Left colon (tissue), 2 donors: ENCODE data around the gene DGKH. TPM values are rescaled to one million over a fixed set of nuclear protein-coding genes. Genes with fewer than 3 reads are reported as not detected.
A peak's percentile ranks its signal among the peaks of the same experiment; 100 is the strongest.

ENCODE experiments used
- ATAC-seq: fragments of 200-7000 bp; cut with Tn5 transposase; one replicate; pipeline ENCODE4 v1.9.1; 2020; ENCODE audit warnings: mild to moderate bottlenecking, moderate library complexity
- DNase-seq, 2 donors: peaks; one replicate each; pipeline ENCODE4 v3.0.0-alpha.2; 2020
- intact Hi-C, 2 donors: fragments of 100-400 bp; cut with DNase I in 1 of 2; cut with micrococcal nuclease in 1 of 2; formaldehyde crosslinking; loops; one replicate each; pipeline versions ENCODE4 v1.11.2 to v1.14.0; 2022; cut with DNase I, micrococcal nuclease
- total RNA-seq, 2 donors: library from RNA; stranded (reverse); fragmentation: NEBNext Ultra II Directional; extraction: Animal tissue kit (Norgen Biotek cat#: 25700); gene quantifications; one replicate each; pipeline ENCODE4 v1.2.1, GENCODE V29; 2021
- donor health status: DM: no; HTN: no; CAD: no.
- donor health status: DM: yes; HTN: yes; CAD: no.

Gene DGKH
- total RNA-seq, 2 donors from 2014 or later, result 16.8 to 22.3 TPM

DNA sequence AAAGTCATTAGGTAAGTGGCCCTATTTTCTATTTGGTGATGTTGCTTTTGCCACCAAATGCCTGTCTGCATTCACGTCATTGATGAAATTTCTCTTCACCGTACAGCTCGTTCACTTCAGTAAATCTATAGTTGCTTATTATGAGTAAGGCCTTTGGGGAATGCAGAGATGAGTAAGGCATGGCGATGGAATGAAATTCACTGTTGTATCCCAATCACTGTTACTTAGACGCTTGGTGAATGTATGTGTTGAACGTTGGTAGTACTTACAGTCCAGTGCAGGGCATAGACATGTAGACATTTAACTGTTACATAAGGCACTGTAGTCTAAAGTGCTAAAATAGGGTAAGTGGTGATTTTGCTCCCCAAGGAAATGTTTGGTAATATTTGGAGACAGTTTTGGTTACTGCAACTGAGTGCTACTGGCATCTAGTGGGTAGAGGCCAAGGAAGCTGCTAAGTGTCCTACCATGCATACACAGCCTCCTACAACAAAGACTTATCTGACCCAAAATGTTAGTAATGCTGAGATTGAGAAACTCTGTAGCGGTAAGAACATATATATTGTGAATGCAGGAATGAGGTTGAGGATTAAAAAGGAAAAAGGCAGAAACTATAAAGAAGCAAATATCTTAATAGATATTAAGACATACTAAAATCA is 229.3 kb downstream of the DGKH start:
- intact Hi-C loops, result no loop called here
- DNase-seq (no peak), ATAC-seq (no peak)

DNA sequence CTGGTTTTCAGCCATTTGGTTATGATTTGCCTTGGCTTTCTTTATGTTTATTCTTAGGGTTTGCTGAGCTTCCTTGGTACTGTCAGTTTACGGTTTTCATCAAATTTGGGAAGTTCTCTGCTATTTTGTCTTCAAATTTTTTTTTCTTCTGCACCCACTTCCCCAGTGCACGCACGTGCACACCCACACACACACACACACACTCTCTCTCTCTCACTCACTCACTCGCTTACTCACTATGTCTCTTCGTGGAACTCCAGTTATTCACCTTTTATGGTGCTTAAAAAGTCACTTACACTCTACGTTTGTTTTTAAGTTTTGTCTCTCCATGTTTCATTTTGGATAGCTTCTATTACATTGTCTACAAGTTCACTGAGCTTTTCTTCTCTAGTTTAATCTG is 230.6 kb downstream of the DGKH start:
- ATAC-seq, result no peak
- no peak for DNase-seq
- intact Hi-C loops, result no loop called here

DNA sequence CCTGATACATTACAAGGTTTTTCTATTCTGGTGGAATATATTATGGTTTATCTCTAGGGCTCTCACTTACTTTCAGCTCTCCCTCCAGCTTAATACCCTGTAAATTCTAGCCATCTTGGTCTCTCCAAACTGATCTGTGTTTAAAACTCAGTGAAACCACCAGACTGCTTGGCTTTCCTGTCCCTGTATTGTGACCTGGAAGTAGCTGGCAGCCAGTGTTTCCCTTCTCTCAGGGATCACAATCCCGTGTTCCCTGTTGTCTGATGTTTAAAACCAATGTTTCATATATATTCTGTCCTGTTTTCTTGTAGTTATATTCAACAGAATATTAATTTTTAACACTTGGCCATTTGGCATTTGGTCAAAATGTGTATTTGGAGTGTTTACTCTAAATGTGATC is 231.5 kb downstream of the DGKH start:
- ATAC-seq (no peak), DNase-seq (no peak)
- intact Hi-C loops, result no loop called here

DNA sequence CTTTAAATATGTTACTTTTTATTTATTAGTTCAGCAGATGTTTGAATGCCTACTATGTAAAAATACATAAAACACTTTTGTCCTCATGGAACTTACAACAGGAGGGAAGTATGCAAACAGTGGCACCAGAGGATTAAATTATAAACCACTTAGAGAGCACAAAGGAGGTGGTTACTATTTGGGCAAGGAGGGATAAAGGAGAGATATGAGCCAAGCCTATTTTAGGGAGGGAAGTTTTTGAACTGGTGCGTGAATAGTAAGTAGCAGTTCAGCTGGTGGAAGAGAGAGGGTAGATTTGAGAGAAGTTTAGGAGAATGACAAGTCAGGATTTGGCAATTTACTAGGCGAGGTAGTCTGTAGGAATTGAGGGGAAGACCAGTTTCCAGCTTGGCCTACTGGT is 232.1 kb downstream of the DGKH start:
- intact Hi-C loops, result no loop called here
- DNase-seq, result no peak
- peak; percentile 13 for ATAC-seq

DNA sequence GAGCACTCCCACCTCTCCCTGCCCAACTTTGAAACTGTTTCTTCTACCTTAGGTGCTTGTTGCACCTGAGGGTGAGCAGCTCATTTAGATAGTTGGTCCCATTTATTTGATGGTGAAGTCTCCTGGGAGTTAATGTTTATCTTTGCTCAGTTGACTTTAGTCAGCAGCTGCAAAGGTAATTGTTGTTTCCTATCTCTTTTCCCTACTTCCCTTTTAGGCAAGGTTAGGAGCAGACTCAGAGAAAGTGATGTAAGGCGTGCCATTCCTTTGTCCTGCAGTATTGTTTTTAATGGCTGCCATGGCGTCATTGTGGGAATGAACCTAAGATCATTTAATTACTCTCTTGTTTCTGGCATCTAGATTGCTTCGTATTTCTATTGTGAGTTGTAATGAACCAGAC is 235.1 kb downstream of the DGKH start:
- peak in 1 of 2 donors; percentile 23 for DNase-seq
- intact Hi-C loops, result no loop called here
- peak; percentile 95 for ATAC-seq

DNA sequence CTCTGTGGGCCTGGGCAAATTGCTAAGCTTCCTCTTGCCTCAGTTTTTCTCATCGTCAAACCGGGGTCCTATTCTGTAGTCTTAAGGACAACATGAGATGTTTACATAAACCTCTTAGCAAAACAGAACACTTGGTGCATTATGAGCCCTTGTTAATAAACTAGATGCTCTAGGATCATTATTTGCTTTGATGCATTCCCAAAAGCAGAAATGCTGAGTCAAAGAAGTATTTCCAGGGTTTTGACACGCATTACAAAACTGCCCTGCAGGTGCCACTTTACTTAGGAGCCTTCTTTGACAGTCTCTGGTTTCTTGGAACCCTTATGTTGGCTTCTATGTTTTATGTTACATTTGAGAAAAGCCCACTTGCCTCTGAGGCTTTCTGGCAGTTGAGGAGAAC is 235.6 kb downstream of the DGKH start:
- ATAC-seq (no peak), DNase-seq (no peak)
- intact Hi-C loops, result no loop called here

Other genes with a start within 250 kb of the DGKH start
- 10 to 100 TPM; 26.9 to 31.1 TPM for gene VWA8, start 87.5 kb upstream of the DGKH start, total RNA-seq
- gene AKAP11, start 223.5 kb downstream of the DGKH start, total RNA-seq, result 10 to 100 TPM; 20.7 to 26.9 TPM